Lung (tissue), 12 donors: Measurements from ENCODE around the gene PTPRD. TPM values are rescaled to one million over a fixed set of nuclear protein-coding genes. Genes with fewer than 3 reads are reported as not detected.

ENCODE experiments used
- ATAC-seq: fragments of 200-7000 bp; cut with Tn5 transposase; one replicate; pipeline ENCODE4 v1.9.1; 2020; ENCODE audit warnings: moderate number of reproducible peaks; ENCODE audit not compliant: insufficient read depth, low FRiP score
- DNase-seq, 3 donors: peaks; one replicate each; pipeline ENCODE4 v3.0.0-alpha.2; 2013 to 2017
- H3K27ac ChIP-seq, 2 donors: one replicate each; pipeline ENCODE4 v1.5.1; 2013; ENCODE audit warnings: mild to moderate bottlenecking in 2 of 2, moderate library complexity in 2 of 2, control low read depth in 1 of 2, inconsistent platforms in 1 of 2, low read depth in 1 of 2, low read length in 1 of 2
- H3K27me3 ChIP-seq, 3 donors: one replicate each; pipeline ENCODE4 v1.5.1; 2013; ENCODE audit warnings: low read length in 2 of 3; ENCODE audit not compliant: control insufficient read depth in 3 of 3, insufficient read depth in 3 of 3
- H3K36me3 ChIP-seq, 4 donors: one replicate each; pipeline ENCODE4 v1.5.1; 2013; ENCODE audit warnings: low read length in 4 of 4, mild to moderate bottlenecking in 1 of 4, moderate library complexity in 1 of 4; ENCODE audit not compliant: control insufficient read depth in 4 of 4, insufficient read depth in 4 of 4
- H3K4me1 ChIP-seq, 5 donors: one replicate each; pipeline ENCODE4 v1.5.1; 2013; ENCODE audit warnings: low read length in 5 of 5, mild to moderate bottlenecking in 2 of 5, moderate library complexity in 1 of 5; ENCODE audit not compliant: control insufficient read depth in 5 of 5, insufficient read depth in 5 of 5
- H3K4me3 ChIP-seq: one replicate; pipeline ENCODE4 v1.5.1; 2013; ENCODE audit warnings: mild to moderate bottlenecking, control low read depth, moderate library complexity
- H3K9ac ChIP-seq, 2 donors: one replicate each; pipeline ENCODE4 v1.5.1; 2013; ENCODE audit warnings: low read length in 2 of 2, control low read depth in 1 of 2; ENCODE audit not compliant: insufficient read depth in 1 of 2
- H3K9me3 ChIP-seq, 4 donors: one replicate each; pipeline ENCODE4 v1.5.1; 2013; ENCODE audit warnings: low read length in 3 of 4, mild to moderate bottlenecking in 1 of 4, moderate library complexity in 1 of 4; ENCODE audit not compliant: control insufficient read depth in 4 of 4, insufficient read depth in 3 of 4
- WGBS, 2 donors: extraction: QIAGEN DNeasy Blood & Tissue Kit; methylation state at CpG; one replicate each; pipeline ENCODE4 v1.1.7; 2013; 5-methylcytosine and 5-hydroxymethylcytosine counted together
- polyA plus RNA-seq, 2 donors: library from polyadenylated mRNA; stranded (reverse); fragments of 200-250 nt; gene quantifications; one replicate each; pipeline ENCODE4 v1.2.1, GENCODE V29; 2013
- total RNA-seq, 2 donors: library from RNA; depleted of rRNA in 1 of 2; stranded (reverse); fragments of >200 nt in 1 of 2; gene quantifications; one replicate each; pipeline ENCODE4 v1.2.1, GENCODE V29; 2014 to 2021
- TF ChIP-seq, protein P1 (sequence below): IDR thresholded peaks from 2 replicates; pipeline ENCODE4 v1.5.1; 2012; ENCODE audit warnings: mild to moderate bottlenecking; ENCODE audit errors: control extremely low read depth, extremely low read depth
- donor health status: control.
- donor health status: control.
- donor health status: Bipolar disorder and iron deficiency.
- donor health status: healthy.
- donor health status: DM: yes; HTN: yes; CAD: no.

The PTPRD gene
- total and polyA plus RNA-seq, 4 donors: 1.9 to 145 (median 13.7) TPM

DNA sequence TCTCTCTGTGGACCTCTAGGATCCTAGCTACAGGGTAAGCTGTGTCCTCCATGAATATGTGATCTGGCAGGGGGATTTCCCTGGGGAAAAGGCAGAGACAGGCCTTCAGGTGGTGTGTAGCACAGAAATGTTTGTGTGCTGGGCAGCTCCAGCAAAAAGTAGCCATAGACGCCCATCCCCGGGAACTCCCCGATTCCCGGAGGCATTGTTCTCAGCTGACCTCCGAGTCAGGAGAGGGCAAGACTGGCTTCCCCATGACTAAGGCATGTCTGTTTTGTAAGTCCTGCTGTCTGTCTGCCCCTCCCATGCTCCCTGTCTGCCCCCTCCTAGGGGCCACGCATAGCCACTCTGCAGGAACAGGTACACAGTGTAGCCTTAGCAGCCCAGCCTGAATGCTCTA, 834.5 kb downstream of the PTPRD start:
- no peak overlapping the region for H3K9ac ChIP-seq
- no peaks in the 10 kb centered on the region for H3K36me3 ChIP-seq
- H3K27me3 ChIP-seq: no peaks in the 10 kb centered on the region
- H3K4me1 ChIP-seq: peaks cover 0 to 8% (median 0%) of the 10 kb centered on the region in 5 donors
- no peak overlapping the region for H3K4me3 ChIP-seq
- no peak overlapping the region for H3K27ac ChIP-seq
- no peak for DNase-seq
- no peaks in the 10 kb centered on the region for H3K9me3 ChIP-seq
- TF ChIP-seq, protein P1, sequence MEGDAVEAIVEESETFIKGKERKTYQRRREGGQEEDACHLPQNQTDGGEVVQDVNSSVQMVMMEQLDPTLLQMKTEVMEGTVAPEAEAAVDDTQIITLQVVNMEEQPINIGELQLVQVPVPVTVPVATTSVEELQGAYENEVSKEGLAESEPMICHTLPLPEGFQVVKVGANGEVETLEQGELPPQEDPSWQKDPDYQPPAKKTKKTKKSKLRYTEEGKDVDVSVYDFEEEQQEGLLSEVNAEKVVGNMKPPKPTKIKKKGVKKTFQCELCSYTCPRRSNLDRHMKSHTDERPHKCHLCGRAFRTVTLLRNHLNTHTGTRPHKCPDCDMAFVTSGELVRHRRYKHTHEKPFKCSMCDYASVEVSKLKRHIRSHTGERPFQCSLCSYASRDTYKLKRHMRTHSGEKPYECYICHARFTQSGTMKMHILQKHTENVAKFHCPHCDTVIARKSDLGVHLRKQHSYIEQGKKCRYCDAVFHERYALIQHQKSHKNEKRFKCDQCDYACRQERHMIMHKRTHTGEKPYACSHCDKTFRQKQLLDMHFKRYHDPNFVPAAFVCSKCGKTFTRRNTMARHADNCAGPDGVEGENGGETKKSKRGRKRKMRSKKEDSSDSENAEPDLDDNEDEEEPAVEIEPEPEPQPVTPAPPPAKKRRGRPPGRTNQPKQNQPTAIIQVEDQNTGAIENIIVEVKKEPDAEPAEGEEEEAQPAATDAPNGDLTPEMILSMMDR: no peak
- WGBS, 2 donors: 89 to 98% methylated on average over 6 of the region's 6 CpGs
- no peak for ATAC-seq

DNA sequence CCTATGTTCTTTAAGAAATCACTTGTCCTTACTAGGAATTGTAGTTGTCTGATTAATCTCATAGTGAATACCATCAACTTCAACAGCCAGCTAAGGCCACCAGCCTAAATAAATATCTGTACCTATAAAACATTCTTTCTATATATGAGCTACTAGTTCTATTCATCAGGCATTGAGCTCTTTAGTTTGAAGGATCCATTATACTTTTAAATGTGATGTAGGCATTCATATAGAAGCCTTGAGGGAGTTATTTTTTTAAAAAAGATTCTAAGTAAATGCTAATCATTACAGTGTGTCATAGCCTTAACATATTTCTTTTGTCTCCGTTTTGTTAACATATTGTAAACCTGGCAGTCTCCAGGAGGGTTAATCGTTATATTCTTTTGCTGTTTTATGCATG, 838.3 kb downstream of the PTPRD start:
- no peak for ATAC-seq
- Histone ChIP-seq H3K27ac (no peak overlapping the region), H3K9me3 (no peaks in the 10 kb centered on the region), H3K4me3 (no peak overlapping the region), H3K4me1 (peaks cover 0 to 3% (median 0%) of the 10 kb centered on the region in 5 donors), H3K9ac (no peak overlapping the region), H3K36me3 (no peaks in the 10 kb centered on the region), H3K27me3 (no peaks in the 10 kb centered on the region)
- no peak for DNase-seq
- 88% methylated on average over 2 of the region's 2 CpGs for WGBS, 2 donors
- TF ChIP-seq, protein P1: no peak

DNA sequence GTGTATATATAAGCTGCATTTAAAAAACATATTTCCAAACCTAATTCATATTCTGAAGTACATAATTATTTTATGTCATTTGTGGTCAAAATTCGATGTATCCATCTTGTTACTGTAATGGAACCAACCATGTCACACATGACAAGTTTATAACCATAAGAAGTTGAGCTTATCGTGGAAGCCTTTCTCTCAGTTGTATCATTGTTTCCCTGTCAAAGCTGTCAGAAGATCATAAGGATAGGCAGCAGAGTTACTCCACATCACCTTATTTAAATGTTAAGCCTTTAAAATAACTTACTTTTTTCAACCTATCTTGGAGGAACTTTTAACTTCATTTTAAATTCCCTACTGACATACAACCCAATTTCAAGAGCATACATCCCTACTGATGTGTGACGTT, 841.5 kb downstream of the PTPRD start:
- ATAC-seq (no peak), DNase-seq (no peak)
- Histone ChIP-seq H3K4me1 (peaks cover 0 to 2% (median 0%) of the 10 kb centered on the region in 5 donors), H3K36me3 (no peaks in the 10 kb centered on the region), H3K27me3 (no peaks in the 10 kb centered on the region), H3K27ac (no peak overlapping the region), H3K4me3 (no peak overlapping the region), H3K9me3 (no peaks in the 10 kb centered on the region), H3K9ac (no peak overlapping the region)
- 86 to 91% methylated on average over 3 of the region's 3 CpGs for WGBS, 2 donors
- TF ChIP-seq, protein P1: no peak

DNA sequence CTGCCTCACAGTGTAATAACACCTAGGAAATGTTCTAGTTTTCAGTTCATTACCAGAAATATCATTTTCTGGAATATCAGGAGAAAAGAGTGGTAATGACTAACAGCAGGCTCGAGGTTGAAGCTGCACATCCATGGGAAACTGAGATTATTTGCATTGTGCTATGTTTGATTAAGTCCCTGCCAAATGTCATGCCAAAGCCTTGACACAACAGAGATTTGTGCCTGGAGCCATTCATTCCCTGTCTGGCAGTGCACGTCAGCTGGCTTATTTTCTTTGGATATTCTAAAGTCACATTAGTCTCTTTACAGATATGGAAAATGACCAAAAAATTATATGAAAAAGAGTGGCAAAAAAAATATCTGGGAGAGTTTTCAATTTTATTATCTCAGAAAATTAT, 848.0 kb downstream of the PTPRD start:
- TF ChIP-seq, protein P1: no peak
- H3K9ac ChIP-seq: no peak overlapping the region
- DNase-seq (no peak), ATAC-seq (no peak)
- H3K27me3 ChIP-seq: no peaks in the 10 kb centered on the region
- H3K36me3 ChIP-seq: no peaks in the 10 kb centered on the region
- H3K4me1 ChIP-seq: no peaks in the 10 kb centered on the region
- no peak overlapping the region for H3K4me3 ChIP-seq
- no peak overlapping the region for H3K27ac ChIP-seq
- H3K9me3 ChIP-seq: no peaks in the 10 kb centered on the region
- WGBS, 2 donors: 53 to 76% methylated on average over 2 of the region's 2 CpGs
